Activated naive CD4-positive, alpha-beta T cell treated with anti-CD3 and anti-CD28 coated beads for 36 hours (primary cell): ENCODE measurements around the gene PLK3. TPM values are rescaled to one million over a fixed set of nuclear protein-coding genes. Genes with fewer than 3 reads are reported as not detected.
A peak's percentile ranks its signal among the peaks of the same experiment; 100 is the strongest.
"Not testable (repeated sequence)": the region's sequence is repeated elsewhere in the genome, so short reads cannot be mapped to it uniquely, and the experiment has no call there.

Experiments used
- CTCF ChIA-PET: fragments of 350-600 bp; sonication (Branson Sonifier 250); formaldehyde crosslinking; loops from one replicate; lab custom pipeline; 2021; ENCODE audit warnings: antibody characterized with exemption; lab: Charles Lee
- DNase-seq: peaks from one replicate; pipeline ENCODE4 v3.0.0-alpha.2; 2020
- H3K27ac Mint-ChIP-seq: one replicate; pipeline ENCODE4 v1.8.0; 2021; ENCODE audit warnings: mild to moderate bottlenecking, mixed read lengths
- H3K27me3 Mint-ChIP-seq: one replicate; pipeline ENCODE4 v1.8.0; 2021; ENCODE audit warnings: low read depth, mixed read lengths
- H3K36me3 Mint-ChIP-seq: one replicate; pipeline ENCODE4 v1.8.0; 2021; ENCODE audit warnings: low read depth, mixed read lengths
- H3K4me1 Mint-ChIP-seq: one replicate; pipeline ENCODE4 v1.8.0; 2021; ENCODE audit warnings: low read depth, mixed read lengths
- H3K4me3 Mint-ChIP-seq: one replicate; pipeline ENCODE4 v1.8.0; 2021; ENCODE audit warnings: mild to moderate bottlenecking, moderate library complexity, mixed read lengths
- H3K9me3 Mint-ChIP-seq: one replicate; pipeline ENCODE4 v1.8.0; 2021; ENCODE audit warnings: mixed read lengths
- intact Hi-C: fragments of 100-400 bp; cut with micrococcal nuclease; formaldehyde crosslinking; loops from one replicate; pipeline ENCODE4 v1.15.1; 2023
- total RNA-seq, 2 experiments: library from RNA; stranded (reverse); gene quantifications; one replicate each; pipeline ENCODE4 v1.2.3, GENCODE V29; 2021

The PLK3 gene
- total RNA-seq, 2 experiments from 2014 or later = 44.2 to 46.7 TPM

DNA sequence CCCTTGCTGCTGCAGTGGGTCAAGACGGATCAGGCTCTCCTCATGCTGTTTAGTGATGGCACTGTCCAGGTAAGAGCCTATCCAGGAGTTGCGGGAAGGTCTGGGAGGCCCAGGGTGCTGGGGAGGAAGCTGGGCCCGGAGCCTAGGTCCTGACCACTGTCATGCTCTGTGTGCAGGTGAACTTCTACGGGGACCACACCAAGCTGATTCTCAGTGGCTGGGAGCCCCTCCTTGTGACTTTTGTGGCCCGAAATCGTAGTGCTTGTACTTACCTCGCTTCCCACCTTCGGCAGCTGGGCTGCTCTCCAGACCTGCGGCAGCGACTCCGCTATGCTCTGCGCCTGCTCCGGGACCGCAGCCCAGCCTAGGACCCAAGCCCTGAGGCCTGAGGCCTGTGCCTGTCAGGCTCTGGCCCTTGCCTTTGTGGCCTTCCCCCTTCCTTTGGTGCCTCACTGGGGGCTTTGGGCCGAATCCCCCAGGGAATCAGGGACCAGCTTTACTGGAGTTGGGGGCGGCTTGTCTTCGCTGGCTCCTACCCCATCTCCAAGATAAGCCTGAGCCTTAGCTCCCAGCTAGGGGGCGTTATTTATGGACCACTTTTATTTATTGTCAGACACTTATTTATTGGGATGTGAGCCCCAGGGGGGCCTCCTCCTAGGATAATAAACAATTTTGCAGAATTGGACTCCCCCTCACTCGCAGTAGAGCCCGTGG lies 5.3 kb downstream of the PLK3 start:
- H3K4me3 Mint-ChIP-seq = no peak overlapping the region
- DNase-seq = no peak

DNA sequence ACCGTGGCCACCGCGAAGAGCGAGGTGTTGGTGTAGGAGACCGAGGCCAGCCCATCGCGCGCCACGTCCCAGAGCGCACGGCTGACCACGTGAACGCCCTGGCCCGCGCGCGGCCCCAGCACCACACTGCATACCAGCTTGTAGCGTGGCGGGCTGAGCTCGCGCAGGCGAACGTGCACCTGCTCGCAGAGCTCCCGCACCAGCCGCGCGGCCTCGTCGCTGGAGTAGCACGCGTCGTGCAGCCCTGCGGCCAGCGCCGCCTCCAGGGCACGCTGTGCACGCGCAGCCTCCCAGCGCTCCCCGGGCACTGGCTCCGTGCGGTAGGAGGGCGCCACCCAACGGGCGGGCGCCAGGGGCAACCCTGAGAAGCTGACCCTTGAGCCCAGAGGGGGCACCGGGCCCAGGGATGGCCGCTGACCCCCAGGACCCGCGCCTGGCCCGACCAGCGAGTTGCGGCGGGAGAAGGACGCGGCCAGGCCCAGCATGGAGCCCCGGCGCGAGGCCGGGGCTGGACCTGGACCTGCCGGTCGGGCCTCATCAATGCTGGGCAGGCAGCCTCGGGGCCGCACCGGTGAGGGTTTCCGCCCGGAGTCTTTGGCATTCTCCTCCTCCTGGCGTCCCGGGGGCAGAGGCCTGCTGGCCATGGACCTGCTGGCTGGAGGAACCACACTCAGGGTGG lies 6.0 kb downstream of the PLK3 start:
- intact Hi-C loops = loop anchor here (2.0 to 10.0 kb wide), 2 partner anchors 779 to 881 kb away; partner anchors contain the start of genes GPBP1L1 and NASP
- CTCF ChIA-PET = interaction anchor here (0.9 to 1.0 kb wide), 3 partner anchors 8 to 13 kb away, joined by 3 to 5 read pairs (median 4); no protein-coding TSS in a partner anchor
- peaks cover 57% of the 10 kb centered on the region for H3K36me3 Mint-ChIP-seq
- H3K4me3 Mint-ChIP-seq = peak overlapping the region; percentile 76
- no peaks in the 10 kb centered on the region for H3K27me3 Mint-ChIP-seq
- H3K27ac Mint-ChIP-seq = peak overlapping the region; percentile 100
- no peak for DNase-seq
- H3K9me3 Mint-ChIP-seq = no peaks in the 10 kb centered on the region
- peaks cover 88% of the 10 kb centered on the region for H3K4me1 Mint-ChIP-seq

More for the DNA sequence above, 5.3 kb downstream of the PLK3 start:
- intact Hi-C loops = loop anchor here (2.0 to 10.0 kb wide), 2 partner anchors 779 to 881 kb away; partner anchors contain the start of genes GPBP1L1 and NASP
- CTCF ChIA-PET = interaction anchor here (0.5 to 1.0 kb wide), 3 partner anchors 9 to 73 kb away, joined by 3 to 4 read pairs (median 3); no protein-coding TSS in a partner anchor
- H3K27ac Mint-ChIP-seq = peak overlapping the region; percentile 91
- H3K4me1 Mint-ChIP-seq = peaks cover 81% of the 10 kb centered on the region
- H3K36me3 Mint-ChIP-seq = peaks cover 58% of the 10 kb centered on the region
- H3K9me3 Mint-ChIP-seq = no peaks in the 10 kb centered on the region
- no peaks in the 10 kb centered on the region for H3K27me3 Mint-ChIP-seq

DNA sequence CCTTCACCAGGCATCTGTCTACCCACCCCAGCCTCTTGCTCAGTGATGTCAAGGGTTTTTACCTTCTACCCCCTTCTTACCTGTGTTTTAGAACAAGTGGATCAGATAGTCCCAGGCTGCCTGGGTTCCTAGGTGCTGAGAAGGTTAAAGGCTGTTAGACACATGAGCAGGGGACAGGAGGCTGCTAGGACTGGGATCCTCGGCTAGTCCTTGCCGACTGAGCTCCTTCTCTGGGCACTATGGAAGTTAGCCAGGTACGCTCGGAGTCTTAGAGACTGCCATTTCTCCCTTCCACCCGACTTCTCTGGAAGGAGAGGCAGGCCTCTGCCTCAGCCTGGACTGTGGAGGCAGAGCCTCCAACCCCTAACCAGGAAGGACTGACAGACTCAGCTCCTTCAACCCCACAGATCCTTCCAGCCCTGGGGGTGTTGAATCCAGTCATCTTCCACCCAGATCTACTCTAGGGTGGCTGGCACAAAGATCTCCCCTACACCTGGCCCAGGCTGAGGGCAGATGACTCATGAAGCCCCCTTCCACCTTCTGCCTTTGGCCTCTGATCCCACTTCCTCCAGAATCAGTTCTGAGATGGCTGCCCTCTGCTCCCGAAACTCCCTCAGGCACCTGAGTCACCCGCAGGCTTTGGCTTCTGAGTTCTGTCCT lies 6.7 kb downstream of the PLK3 start, which contains the start of gene DYNLT4:
Gene DYNLT4, minus strand, starts transcription at position 648 of the 660 bp plus-strand sequence. CDS start 683 bp downstream, outside the sequence.
- H3K4me3 Mint-ChIP-seq = peak within 1 kb of the TSS; percentile 76
- peaks cover 54% of the 10 kb centered on the region for H3K36me3 Mint-ChIP-seq
- peak within 1 kb of the TSS; percentile 100 for H3K27ac Mint-ChIP-seq
- intact Hi-C loops = loop anchor here (1.0 to 10.0 kb wide), 4 partner anchors 68 to 880 kb away; partner anchors contain the start of genes GPBP1L1, KIF2C, NASP and RNU5D-1
- DNase-seq = no peak
- no peaks in the 10 kb centered on the region for H3K27me3 Mint-ChIP-seq
- CTCF ChIA-PET = interaction anchor here (0.7 to 1.0 kb wide), 3 partner anchors 12 to 17 kb away, joined by 3 to 6 read pairs (median 5); no protein-coding TSS in a partner anchor
- H3K4me1 Mint-ChIP-seq = peaks cover 93% of the 10 kb centered on the region
- H3K9me3 Mint-ChIP-seq = no peaks in the 10 kb centered on the region

DNA sequence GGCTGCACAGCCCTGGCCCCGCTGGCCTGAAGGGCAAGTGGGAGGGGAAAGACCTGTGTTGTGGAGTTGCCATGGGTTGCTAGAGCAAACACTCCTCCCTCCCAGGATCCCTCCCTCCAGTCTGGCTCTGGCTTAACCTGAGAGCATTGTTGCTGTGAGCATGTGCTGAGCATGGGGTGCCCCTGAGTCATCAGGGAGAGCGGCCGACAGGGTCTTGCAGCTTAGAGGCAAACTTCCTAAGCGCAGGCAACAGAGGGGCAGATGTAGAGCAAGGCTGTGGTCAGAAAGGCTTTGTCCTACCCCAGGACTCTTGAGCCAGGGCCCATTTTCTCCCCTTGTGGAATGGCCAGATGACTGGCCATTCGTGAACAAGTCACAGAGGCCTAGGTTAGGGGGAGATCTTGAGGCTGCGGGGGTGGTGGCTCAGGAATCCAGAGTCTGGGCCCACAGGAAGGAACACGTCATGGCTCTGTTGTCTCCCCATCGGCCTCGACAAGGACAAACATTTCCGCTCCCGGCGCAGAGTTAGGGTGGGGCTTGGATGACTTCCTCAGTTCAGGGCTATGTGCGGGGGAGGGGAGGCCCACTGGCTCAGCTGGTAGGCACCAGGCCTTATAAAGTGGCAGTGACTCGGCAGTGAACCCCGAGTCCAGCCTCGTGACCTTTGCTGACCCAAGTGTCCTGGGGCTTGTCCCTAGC lies 7.3 kb downstream of the PLK3 start:
- DNase-seq = peak; percentile 97
- Mint-ChIP-seq H3K36me3 (peaks cover 52% of the 10 kb centered on the region), H3K27me3 (no peaks in the 10 kb centered on the region), H3K4me1 (peaks cover 93% of the 10 kb centered on the region), H3K4me3 (peak overlapping the region; percentile 76), H3K9me3 (no peaks in the 10 kb centered on the region), H3K27ac (peak overlapping the region; percentile 100)
- intact Hi-C loops = loop anchor here (1.0 to 10.0 kb wide), 4 partner anchors 68 to 879 kb away; partner anchors contain the start of genes GPBP1L1, KIF2C, NASP and RNU5D-1
- CTCF ChIA-PET = interaction anchor here (0.7 to 2.8 kb wide), 8 partner anchors 7 to 78 kb away, joined by 3 to 17 read pairs (median 7); partner anchors contain the start of gene PLK3

DNA sequence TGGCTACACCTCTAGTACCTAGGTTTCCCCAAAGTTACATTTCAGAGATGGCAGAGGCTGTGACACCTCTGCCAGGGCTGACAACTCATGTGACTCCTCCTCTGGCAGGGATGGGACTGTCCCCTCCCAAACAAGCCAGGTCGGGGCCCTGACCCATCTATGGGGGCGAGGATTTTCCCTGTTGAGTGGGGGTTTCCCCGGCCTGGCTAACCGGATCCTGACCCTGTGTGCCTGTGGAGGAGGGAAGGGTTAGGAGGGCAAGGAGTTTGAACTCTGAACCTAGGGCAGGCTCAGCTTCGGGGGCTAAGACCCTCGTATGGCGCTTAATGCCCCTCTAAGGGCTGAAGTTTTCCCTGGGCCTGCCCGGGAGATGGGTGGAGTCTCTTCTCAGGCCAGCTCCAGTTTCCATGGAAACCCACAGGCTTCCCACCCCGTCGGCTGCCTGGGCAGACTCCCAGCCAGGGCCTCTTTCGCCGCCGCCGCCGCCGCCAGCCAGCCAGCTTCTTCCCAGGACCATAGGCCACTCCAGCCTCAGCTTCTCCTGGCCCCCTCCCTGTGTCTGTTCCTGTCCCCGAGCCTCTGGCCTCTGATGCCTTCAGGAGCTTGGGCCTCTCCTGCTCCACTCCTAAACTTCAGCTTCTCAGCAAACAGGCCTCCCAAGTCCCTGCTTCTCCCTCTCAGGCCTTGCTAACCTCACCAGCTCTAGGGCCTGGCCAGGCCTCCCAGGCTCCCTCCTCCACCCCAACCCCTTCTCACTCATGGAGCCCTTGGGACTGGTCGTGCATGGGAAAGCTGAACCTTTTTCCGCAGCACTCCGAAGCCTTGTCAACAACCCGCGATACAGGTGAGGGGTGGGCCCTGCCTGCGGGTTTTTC lies 8.1 kb downstream of the PLK3 start, which contains the start of gene BTBD19:
Gene BTBD19, plus strand, starts transcription at position 461 of the 875 bp plus-strand sequence. Its CDS starts 298 bp downstream, at position 759.
- intact Hi-C loops = loop anchor here (10.0 kb wide), 1 partner anchor 777 kb away; the partner anchor contains the start of gene NASP
- Mint-ChIP-seq H3K36me3 (peaks cover 45% of the 10 kb centered on the region), H3K27me3 (no peaks in the 10 kb centered on the region), H3K4me1 (peaks cover 88% of the 10 kb centered on the region), H3K4me3 (peak within 1 kb of the TSS; percentile 76), H3K9me3 (no peaks in the 10 kb centered on the region), H3K27ac (peak within 1 kb of the TSS; percentile 100)
- CTCF ChIA-PET = interaction anchor here (0.8 to 2.8 kb wide), 14 partner anchors 8 to 495 kb away, joined by 3 to 17 read pairs (median 5); partner anchors contain the start of genes HECTD3 and PLK3
- peak; percentile 94 for DNase-seq

DNA sequence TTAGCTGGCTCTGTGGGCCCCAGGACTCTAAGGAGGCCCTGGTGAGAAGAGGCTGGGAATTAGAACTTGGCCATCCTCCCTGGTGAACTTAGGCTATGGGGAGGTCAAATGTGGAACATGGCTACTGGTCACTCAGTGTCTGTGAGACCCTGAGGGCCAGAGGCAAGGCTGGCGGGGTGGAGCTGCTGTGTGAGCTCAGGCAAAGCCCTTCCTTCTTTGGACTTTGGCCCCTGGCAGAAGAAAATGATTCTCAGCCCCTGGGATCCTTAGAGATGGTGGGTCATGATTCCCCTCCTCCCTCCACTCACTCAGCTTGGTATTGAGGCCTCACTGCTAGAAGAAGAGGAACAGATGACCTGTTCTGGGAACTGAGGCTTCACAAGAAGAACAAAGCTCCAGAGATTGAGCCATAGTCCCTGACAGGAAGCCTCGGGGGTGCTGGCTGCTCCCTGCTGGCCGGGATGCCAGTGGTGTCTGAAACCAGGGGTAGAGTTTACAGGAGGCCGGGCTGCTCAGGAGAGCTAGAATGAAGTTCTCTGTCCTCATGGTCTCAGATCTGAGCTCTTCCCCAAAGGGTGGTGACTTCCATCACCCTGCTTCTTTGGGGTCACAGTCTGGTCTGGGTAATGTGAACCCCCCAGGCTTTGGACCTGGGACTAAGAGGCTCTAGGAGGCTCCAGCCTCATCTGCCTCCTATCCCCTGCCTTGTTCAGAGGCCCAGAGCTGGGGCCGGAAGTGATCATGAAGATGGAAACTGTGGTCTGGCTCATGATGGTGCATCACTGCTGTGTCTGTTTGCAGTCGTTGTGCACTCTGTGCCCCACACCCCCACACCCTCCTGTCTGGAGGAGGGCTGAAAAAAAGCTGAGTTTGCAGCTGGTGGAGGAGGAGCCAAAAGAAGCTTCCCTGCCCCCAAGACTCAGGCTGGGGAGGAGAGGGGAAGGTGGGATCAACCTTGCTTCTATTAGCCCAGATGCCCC lies 9.1 kb downstream of the PLK3 start:
- intact Hi-C loops = loop anchor here (1.0 to 10.0 kb wide), 4 partner anchors 8 to 776 kb away; partner anchors contain the start of gene NASP
- Mint-ChIP-seq H3K4me1 (peaks cover 82% of the 10 kb centered on the region), H3K36me3 (peaks cover 42% of the 10 kb centered on the region), H3K27me3 (no peaks in the 10 kb centered on the region), H3K27ac (peak overlapping the region; percentile 100), H3K4me3 (peak overlapping the region; percentile 76), H3K9me3 (no peaks in the 10 kb centered on the region)
- DNase-seq = peak; percentile 96
- CTCF ChIA-PET = interaction anchor here (0.7 to 2.8 kb wide), 18 partner anchors 8 to 494 kb away, joined by 3 to 17 read pairs (median 4); partner anchors contain the start of genes BEST4, HECTD3 and PLK3

DNA sequence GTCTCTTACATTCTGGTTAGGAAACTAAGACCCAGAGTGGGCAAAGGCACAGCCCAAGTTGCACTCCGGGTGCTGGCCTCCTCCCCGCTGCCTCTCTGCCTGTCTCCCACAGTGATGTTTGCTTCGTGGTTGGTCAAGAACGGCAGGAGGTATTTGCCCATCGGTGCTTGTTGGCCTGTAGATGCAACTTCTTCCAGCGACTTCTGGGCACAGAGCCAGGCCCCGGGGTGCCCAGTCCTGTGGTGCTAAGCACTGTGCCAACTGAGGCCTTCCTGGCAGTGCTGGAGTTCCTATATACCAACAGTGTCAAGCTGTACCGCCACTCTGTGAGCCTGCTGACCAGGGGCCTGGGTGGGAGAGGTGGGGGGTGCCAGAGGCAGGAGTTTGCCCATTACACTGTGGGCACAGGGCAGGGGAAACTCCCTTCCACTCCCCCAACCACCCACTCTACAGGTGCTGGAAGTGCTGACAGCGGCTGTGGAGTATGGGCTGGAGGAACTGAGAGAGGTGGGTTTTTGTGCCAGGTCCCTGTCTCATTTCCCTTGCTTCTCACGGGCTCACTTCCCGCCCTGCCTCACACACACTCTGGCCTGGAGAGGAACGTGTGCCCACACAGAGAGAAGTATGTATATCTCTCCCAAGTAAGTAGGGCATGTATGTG lies 10.1 kb downstream of the PLK3 start:
- Mint-ChIP-seq H3K4me1 (peaks cover 81% of the 10 kb centered on the region), H3K27me3 (no peaks in the 10 kb centered on the region), H3K4me3 (peak overlapping the region; percentile 76), H3K27ac (peak overlapping the region; percentile 100), H3K36me3 (peaks cover 39% of the 10 kb centered on the region), H3K9me3 (no peaks in the 10 kb centered on the region)
- peak; percentile 67 for DNase-seq
- CTCF ChIA-PET = interaction anchor here (0.7 to 2.8 kb wide), 9 partner anchors 9 to 80 kb away, joined by 3 to 17 read pairs (median 5); partner anchors contain the start of genes BEST4 and PLK3
- intact Hi-C loops = no loop called here

DNA sequence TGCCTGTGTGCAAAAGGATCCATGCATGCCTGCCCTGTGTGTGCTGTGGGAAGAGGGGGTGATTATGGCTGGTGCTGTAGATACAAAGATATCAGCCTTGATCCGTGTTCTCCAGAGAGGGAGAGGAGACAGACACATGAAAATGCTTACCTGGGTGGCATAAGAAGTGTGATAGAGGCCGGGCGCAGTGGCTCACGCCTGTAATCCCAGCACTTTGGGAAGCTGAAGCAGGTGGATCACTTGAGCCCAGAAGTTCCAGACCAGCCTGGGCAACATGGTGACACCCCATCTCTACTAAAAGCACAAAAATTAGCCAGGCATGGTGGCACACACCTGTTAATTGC lies 10.6 kb downstream of the PLK3 start:
- Mint-ChIP-seq H3K36me3 (peaks cover 39% of the 10 kb centered on the region), H3K27ac (peak overlapping the region; percentile 100), H3K4me3 (peak overlapping the region; percentile 76), H3K4me1 (peaks cover 78% of the 10 kb centered on the region)
- H3K27me3 Mint-ChIP-seq, intact Hi-C loops, H3K9me3 Mint-ChIP-seq, DNase-seq: not testable (repeated sequence)
- CTCF ChIA-PET = interaction anchor here (1.0 kb wide), 1 partner anchor 11 kb away, joined by 3 read pairs; the partner anchor contains the start of gene PLK3

DNA sequence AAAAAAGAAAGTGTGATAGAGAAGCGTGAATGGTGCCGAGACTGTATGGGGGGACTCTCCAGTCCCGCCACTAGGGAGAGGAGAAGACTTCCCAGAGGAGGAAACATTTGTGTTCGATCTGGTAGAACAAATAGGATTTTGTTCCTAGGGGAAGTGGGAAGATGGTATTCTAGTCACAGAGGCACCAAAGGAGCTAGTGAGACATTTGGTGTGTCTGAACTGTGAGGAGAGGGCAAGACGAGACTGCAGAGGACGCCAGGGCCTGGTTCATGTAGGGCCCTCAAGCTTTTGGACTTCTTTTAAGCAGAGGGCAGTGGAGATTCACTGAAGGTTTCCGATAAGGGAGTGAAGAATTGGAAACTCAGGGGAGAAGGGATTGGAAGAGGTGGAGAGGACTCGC lies 11.1 kb downstream of the PLK3 start:
- H3K36me3 Mint-ChIP-seq = peaks cover 41% of the 10 kb centered on the region
- no peak for DNase-seq
- H3K27me3 Mint-ChIP-seq = no peaks in the 10 kb centered on the region
- H3K9me3 Mint-ChIP-seq = no peaks in the 10 kb centered on the region
- H3K4me3 Mint-ChIP-seq = peak overlapping the region; percentile 76
- intact Hi-C loops = no loop called here
- peaks cover 76% of the 10 kb centered on the region for H3K4me1 Mint-ChIP-seq
- CTCF ChIA-PET = interaction anchor here (1.0 to 1.1 kb wide), 2 partner anchors 11 to 201 kb away, joined by 3 read pairs; partner anchors contain the start of genes PLK3 and UROD
- H3K27ac Mint-ChIP-seq = peak overlapping the region; percentile 100
